Astrocyte of the hippocampus (primary cell): ENCODE measurements around the gene KLK8.

Experiments used
- DNase-seq: peaks from one replicate; pipeline ENCODE4 v3.0.0; 2011; ENCODE audit warnings: low read depth, low spot score

KLK8 gene

GRCh38 chr19:51001515-51001914, at the start of gene KLK8:
TSS of gene KLK8 (minus strand) at chr19:51001604. CDS start at chr19:51001167, 437 bp downstream.
- no peak for DNase-seq

DNA sequence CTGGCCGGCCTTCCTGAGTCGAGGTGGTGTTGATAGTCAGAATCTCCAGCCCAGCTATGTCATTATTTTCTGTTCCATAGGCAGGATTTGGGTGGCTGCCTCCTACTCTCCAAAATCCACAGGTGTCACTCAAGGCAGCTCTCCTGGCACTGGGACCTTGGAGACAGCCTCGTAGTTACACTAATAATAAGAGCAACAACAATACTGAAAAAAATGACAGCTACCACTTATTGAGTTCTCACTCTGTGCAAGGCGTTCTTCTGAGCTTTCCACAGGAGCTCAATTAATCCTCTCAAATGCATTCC, 45.6 kb upstream of the KLK8 start:
- no peak for DNase-seq

- no peak for DNase-seq
Measured at GRCh38 chr19:51044327-51044726, 42.9 kb upstream of the KLK8 start.

DNA sequence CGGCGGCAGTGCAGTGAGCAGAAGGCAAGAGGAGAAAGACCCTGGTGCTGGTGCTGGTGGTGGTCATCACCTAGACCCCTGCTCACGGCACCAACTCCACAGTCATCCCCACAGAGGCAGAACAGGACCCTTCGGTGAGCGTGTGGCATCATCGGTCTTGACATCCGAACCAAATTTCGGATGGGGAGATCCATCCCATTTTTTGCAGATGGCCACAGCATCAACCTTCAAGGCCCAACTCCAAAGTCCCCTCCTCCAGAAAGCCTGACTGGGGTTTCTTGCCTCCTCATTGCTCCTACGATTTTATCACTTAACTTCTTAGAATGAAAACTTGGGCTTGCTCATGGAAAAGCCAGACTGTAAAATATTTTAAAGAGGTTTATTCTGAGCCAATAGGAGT, 42.1 kb upstream of the KLK8 start:
- no peak for DNase-seq

- DNase-seq, result no peak
Measured at GRCh38 chr19:51040151-51040550, 38.7 kb upstream of the KLK8 start.

GRCh38 chr19:51036519-51036918, 35.1 kb upstream of the KLK8 start:
- no peak for DNase-seq

- no peak for DNase-seq
Measured at GRCh38 chr19:51034704-51035103, 33.3 kb upstream of the KLK8 start, which contains the start of gene KLK12. TSS of gene KLK12 (minus strand) at chr19:51035002. CDS start at chr19:51034621, 381 bp downstream.

GRCh38 chr19:51031880-51032225, 30.4 kb upstream of the KLK8 start:
- no peak for DNase-seq

DNA sequence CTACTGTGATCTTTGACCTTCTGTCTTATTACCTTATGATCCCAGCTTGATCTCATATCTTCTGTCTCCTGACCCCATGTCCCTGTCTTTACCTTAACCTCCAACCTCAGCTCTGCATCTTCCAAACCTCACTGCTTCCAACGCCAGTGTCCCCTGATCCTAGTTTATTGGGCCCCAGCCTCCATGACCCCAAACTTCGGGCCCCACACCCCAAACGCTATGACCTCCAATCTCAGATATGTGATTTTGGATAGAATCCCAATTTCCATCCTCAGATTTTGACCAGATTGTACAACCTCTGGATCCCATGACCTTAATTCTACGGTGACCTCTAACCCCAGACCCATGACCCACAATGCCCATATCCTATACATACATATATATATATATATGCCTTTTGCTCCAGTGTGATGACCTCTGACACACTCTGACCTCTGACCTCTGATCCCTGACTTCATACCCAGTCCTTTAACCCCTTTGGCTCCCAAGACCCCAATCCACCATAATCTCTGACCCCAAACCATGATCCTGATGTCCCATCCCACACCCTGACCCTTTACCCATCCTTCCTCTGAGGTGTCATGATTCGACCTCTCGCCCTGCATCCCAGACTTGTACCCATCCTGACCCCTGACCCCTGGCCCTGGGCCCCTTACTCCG, 29.9 kb upstream of the KLK8 start:
- DNase-seq, result no peak

- no peak for DNase-seq
Measured at GRCh38 chr19:51030631-51031030, 29.2 kb upstream of the KLK8 start.

DNA sequence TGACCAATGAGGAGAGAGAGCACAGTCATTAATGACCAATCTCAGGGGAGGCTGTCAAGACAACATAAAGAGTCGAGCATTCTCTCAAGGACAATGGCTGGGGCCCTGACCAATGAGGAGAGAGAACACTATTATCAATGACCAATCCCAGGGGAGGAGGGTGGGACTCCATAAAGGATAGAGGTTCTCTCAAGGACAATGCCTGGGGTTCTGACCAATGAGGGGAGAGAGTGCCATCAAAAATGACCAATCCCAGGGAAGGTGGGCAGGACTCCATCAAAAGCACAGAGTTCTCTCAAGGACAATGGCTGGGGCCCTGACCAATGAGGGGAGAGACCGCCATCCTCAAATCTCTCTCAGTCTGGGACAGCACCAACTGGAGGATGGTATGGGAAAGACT, 28.3 kb upstream of the KLK8 start:
- DNase-seq, result no peak

DNA sequence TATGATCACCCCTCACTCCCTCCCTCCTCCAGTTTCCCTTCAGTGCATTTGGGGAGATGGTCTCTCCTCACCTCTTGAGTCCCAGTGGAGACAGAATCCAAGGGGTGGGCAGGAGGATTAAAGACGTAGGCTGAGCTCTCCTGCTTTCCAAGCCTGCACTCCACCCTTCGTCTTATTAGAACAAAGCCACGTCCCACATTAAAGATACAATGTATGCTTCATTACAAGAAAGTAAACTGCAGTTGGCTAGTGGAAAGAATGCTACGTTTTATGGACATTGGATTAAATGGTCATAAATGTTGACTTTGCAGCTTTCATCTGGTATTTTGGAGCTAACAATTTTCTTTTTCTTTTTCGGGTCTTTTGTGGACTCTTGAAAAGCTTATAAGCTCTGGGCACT, 26.5 kb upstream of the KLK8 start:
- no peak for DNase-seq

DNA sequence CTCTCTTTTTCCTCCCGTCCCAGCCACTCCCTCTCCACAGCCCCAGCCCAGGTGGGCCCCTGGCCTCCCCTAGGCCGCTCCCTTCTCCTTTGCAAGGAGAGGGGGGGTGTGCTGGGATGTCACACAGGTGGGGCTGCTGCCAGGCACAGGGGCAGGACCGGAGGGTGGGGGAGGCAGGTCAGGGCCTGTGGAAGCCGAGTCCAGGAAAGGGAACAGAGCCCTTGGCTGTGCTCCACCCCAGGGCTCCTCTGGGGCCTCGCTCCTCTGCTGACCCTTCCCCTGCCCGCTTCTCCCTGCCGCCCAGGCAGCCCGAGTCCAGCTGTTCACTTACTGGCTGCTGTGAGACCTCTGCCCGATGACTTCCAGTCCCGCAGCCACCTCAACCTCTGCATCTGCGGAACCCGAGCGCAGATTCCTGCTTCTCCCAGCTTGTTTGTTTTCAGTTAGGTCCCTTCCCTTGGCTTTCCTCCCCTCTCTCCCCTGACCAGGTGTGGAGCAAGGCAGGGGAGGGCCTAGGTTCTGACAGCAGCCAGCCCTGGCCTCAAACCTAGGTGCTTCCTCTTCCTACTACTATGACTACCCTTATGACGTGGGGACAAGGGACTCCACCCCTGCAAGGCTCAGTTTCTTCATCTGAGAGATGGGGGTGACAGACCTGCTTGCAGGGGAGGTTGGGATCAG, 25.9 kb upstream of the KLK8 start:
- DNase-seq, result no peak

DNA sequence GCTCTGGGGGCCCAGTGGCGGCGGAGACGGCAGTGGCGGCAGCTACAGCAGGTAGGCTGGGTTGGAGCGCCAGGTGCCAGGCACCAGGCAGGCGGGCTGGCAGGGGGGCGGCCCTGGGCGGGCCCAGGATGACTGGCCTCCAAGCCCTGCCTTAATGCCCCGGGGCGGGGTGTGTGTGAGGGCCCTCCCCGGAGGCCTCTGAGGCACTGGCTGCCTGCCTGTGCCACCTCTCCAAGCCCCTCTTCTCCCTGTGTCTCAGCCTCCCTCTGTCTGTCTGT, 25.1 kb upstream of the KLK8 start, which contains the start of gene KLK11:
Gene KLK11, minus strand, starts transcription at position 63 of the 278 bp plus-strand sequence. CDS start 985 bp downstream, outside the sequence.
- DNase-seq, result no peak

- no peak for DNase-seq
Measured at GRCh38 chr19:51025809-51026553, 24.6 kb upstream of the KLK8 start.

DNA sequence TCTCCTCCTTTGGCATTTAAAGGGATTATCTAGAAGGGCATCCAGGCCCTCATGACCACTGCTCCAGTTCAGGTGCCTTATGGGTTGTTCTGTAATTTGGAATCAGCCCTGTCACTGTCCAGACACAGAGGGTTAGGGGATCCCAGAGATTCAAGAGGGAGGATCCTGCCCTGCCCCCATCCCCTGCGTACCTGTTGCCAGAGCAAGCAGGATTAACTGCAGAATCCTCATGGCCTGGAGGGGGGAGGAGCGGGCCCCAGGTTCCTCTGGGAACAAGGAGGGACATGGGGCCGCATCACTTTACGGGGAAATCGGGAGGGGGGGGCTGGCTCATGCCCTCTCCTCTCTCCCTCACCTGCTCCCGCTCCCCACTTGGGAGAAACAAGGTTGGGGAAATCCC, 24.0 kb upstream of the KLK8 start:
- DNase-seq, result no peak

DNA sequence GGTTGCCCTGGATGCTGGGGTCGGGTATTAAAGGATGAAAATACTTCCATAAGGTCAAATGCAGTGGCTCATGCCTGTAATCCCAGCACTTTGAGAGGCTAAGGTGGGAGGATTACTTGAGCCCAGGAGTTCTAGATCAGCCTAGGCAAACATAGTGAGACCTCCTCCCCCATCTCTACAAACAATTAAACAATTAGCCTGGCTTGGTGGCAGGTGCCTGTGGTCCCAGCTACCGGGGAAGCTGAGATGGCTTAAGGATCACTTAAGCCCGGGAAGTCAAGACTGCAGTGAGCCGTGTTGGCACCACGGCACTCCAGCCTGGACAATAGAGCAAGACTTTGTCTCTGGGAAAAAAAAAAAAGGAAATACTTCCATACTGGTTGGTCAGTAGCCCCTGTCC, 23.5 kb upstream of the KLK8 start:
- no peak for DNase-seq

DNA sequence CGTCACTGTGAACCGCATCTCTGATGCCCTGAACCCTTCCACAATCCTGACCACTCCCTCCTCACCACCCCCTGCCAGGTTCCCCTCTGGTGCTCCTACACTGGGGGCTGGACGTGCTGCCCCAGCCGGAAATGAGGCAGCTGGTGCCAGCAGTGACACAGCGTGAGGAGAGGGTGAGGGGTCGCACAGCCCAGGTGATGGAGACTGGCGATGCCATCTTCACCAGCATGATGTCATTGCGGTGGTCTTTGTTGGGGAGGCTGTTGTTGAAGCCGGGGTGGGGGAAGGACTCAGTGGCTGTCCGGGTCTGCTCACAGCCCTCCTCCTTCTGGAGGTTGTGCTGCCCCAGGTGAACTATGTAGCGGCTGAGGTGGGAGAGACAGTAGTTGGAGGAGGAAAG, 22.5 kb upstream of the KLK8 start:
- DNase-seq, result no peak

DNA sequence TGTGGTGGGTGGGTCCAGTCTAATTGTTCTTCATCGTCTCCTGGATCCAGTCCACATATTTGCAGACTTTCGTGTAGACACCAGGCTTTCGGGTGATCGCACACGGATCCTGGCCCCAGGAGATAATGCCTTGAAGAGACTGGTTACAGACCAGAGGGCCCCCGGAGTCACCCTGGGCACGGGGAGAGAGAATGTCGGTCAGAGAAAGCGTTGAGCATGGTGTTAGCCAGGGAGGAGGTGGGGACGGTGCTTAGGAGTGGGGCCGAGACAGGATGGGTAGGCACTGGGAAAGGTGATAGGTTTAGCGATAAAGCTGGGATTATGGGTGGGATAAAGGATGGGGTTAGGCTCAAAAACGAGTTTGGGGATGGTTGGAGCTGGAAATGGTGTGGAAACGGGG, 21.1 kb upstream of the KLK8 start:
- no peak for DNase-seq

GRCh38 chr19:51020988-51021651, 19.7 kb upstream of the KLK8 start:
- DNase-seq, result peak; percentile 52

DNA sequence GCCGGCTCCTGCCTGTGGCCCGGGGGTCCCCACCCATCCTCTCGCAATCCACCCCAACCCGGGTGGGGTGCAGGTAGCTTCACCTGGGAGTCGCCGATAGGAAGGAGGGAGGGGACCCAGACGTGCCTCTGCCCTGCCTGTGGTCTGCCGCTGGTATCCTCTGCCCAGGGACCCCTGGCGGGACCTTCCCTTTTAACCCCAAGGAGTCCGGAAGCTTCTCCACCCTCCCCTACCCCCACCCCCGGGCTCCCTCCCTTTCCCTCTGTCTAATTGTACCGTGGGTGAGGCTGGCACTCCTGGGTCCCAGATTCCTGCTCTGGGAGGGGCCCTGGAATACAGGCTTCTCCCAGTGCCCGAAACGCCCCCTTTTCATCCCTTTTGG, 18.1 kb upstream of the KLK8 start, which contains the start of gene KLK10:
Gene KLK10, minus strand, starts transcription at position 166 of the 382 bp plus-strand sequence. CDS start 579 bp downstream, outside the sequence.
- no peak for DNase-seq

GRCh38 chr19:51018745-51019543, 17.5 kb upstream of the KLK8 start:
- peak; percentile 7 for DNase-seq
